Panc1 (cell line): ENCODE data around the gene SLC22A7.

ENCODE experiments used
- POLR2AphosphoS5 ChIP-seq: IDR thresholded peaks from 2 replicates; pipeline ENCODE4 v1.6.1; 2012; ENCODE audit warnings: mild to moderate bottlenecking, low read depth, low read length, moderate library complexity
- SIN3A ChIP-seq: IDR thresholded peaks from 2 replicates; pipeline ENCODE4 v1.6.1; 2012; ENCODE audit warnings: low read depth, mild to moderate bottlenecking, low read length, moderate library complexity, borderline replicate concordance; ENCODE audit not compliant: insufficient read depth
- TF ChIP-seq, protein P1 (sequence below): fragments of 450-650 bp; IDR thresholded peaks from 2 replicates; pipeline ENCODE4 v1.5.1; 2017; ENCODE audit warnings: mild to moderate bottlenecking

DNA sequence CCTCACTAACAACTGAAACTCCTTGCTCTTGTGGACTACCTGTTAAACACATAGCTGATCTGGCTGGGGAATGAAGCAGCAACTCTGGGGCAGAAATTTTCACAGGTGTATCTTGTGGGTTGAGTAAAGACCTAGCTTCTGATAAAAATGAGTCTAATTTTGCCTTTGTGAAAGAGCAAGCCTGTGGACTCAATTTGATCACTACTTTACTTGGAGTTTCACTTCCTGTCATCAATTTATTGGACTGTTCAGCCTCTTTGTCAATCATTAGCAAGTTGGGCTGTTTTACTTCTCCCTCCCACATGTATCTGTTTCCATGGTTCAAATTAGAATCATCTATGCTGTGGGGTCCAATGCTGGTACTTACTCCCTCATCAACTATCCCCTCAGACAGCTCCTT lies 40.2 kb downstream of the SLC22A7 start:
- TF ChIP-seq, protein P1, sequence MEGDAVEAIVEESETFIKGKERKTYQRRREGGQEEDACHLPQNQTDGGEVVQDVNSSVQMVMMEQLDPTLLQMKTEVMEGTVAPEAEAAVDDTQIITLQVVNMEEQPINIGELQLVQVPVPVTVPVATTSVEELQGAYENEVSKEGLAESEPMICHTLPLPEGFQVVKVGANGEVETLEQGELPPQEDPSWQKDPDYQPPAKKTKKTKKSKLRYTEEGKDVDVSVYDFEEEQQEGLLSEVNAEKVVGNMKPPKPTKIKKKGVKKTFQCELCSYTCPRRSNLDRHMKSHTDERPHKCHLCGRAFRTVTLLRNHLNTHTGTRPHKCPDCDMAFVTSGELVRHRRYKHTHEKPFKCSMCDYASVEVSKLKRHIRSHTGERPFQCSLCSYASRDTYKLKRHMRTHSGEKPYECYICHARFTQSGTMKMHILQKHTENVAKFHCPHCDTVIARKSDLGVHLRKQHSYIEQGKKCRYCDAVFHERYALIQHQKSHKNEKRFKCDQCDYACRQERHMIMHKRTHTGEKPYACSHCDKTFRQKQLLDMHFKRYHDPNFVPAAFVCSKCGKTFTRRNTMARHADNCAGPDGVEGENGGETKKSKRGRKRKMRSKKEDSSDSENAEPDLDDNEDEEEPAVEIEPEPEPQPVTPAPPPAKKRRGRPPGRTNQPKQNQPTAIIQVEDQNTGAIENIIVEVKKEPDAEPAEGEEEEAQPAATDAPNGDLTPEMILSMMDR = no peak
- TF ChIP-seq POLR2AphosphoS5 (no peak), SIN3A (no peak)
